Astrocyte of the spinal cord (primary cell): ENCODE data around the gene TSPYL1.

Experiments
- DNase-seq: peaks from one replicate; pipeline ENCODE4 v3.0.0; 2011; ENCODE audit warnings: low read depth, low spot score
- H3K4me3 ChIP-seq: 2 replicates; pipeline ENCODE4 v1.5.1; 2011; ENCODE audit warnings: low read depth, mild to moderate bottlenecking, low read length, moderate library complexity
- CTCF ChIP-seq: IDR thresholded peaks from 2 replicates; pipeline ENCODE4 v1.5.1; 2012; ENCODE audit warnings: low read depth, mild to moderate bottlenecking, low read length, inconsistent platforms
- in situ Hi-C: cut with HindIII; loops from 2 replicates; pipeline ENCODE4 v1.10.0; 2017; ENCODE audit warnings: low sequenced_read_pairs

Gene TSPYL1

GRCh38 chr6:116309001-116309400 lies 29.3 kb upstream of the TSPYL1 start:
- TF ChIP-seq CTCF = no peak
- DNase-seq = no peak
- in situ Hi-C loops = no loop called here
- no peak overlapping the region for H3K4me3 ChIP-seq

- in situ Hi-C loops = no loop called here
- H3K4me3 ChIP-seq = no peak overlapping the region
- TF ChIP-seq CTCF = no peak
- no peak for DNase-seq
These were observed 27.9 kb upstream of the TSPYL1 start for GRCh38 chr6:116307633-116308032.

GRCh38 chr6:116307001-116307400 lies 27.3 kb upstream of the TSPYL1 start:
- no peak for TF ChIP-seq CTCF
- no peak overlapping the region for H3K4me3 ChIP-seq
- in situ Hi-C loops = no loop called here
- no peak for DNase-seq

- no peak for DNase-seq
- no peak for TF ChIP-seq CTCF
- in situ Hi-C loops = no loop called here
- no peak overlapping the region for H3K4me3 ChIP-seq
These were observed 24.9 kb upstream of the TSPYL1 start for GRCh38 chr6:116304538-116305097.

- H3K4me3 ChIP-seq = no peak overlapping the region
- no peak for DNase-seq
- no peak for TF ChIP-seq CTCF
- in situ Hi-C loops = no loop called here
These were observed 21.4 kb upstream of the TSPYL1 start for GRCh38 chr6:116301104-116301503.

GRCh38 chr6:116300566-116300965 lies 20.8 kb upstream of the TSPYL1 start:
- in situ Hi-C loops = no loop called here
- DNase-seq = no peak
- no peak overlapping the region for H3K4me3 ChIP-seq
- TF ChIP-seq CTCF = no peak

GRCh38 chr6:116298973-116299372 lies 19.2 kb upstream of the TSPYL1 start:
- H3K4me3 ChIP-seq = no peak overlapping the region
- in situ Hi-C loops = no loop called here
- no peak for TF ChIP-seq CTCF
- no peak for DNase-seq
